Neuronal stem cell (in vitro differentiated cells): ENCODE results near the gene FAHD1.
A peak's percentile ranks its signal among the peaks of the same experiment; 100 is the strongest.

Source experiments
- DNase-seq: peaks from one replicate; pipeline ENCODE4 v3.0.0-alpha.2; 2013; ENCODE audit warnings: low spot score
- H2AFZ ChIP-seq: one replicate; pipeline ENCODE4 v1.6.1; 2013; ENCODE audit warnings: mild to moderate bottlenecking, low read length, inconsistent platforms
- H2AK5ac ChIP-seq: 2 replicates; pipeline ENCODE4 v1.6.1; 2013; ENCODE audit warnings: low read depth, mild to moderate bottlenecking, inconsistent platforms, low read length, moderate library complexity, mixed read lengths
- H2BK120ac ChIP-seq: 2 replicates; pipeline ENCODE4 v1.6.1; 2013; ENCODE audit warnings: low read depth, mild to moderate bottlenecking, inconsistent platforms, low read length, moderate library complexity, mixed read lengths
- H2BK12ac ChIP-seq: one replicate; pipeline ENCODE4 v1.6.1; 2013; ENCODE audit warnings: low read length, inconsistent platforms
- H2BK15ac ChIP-seq: 2 replicates; pipeline ENCODE4 v1.6.1; 2013; ENCODE audit warnings: mild to moderate bottlenecking, low read length, inconsistent platforms, mixed read lengths
- H2BK5ac ChIP-seq: one replicate; pipeline ENCODE4 v1.6.1; 2013; ENCODE audit warnings: inconsistent platforms, mild to moderate bottlenecking, low read length, moderate library complexity
- H3K14ac ChIP-seq: one replicate; pipeline ENCODE4 v1.6.1; 2013; ENCODE audit warnings: low read length, inconsistent platforms
- H3K18ac ChIP-seq: 2 replicates; pipeline ENCODE4 v1.6.1; 2013; ENCODE audit warnings: low read length, inconsistent platforms
- H3K23ac ChIP-seq: 2 replicates; pipeline ENCODE4 v1.6.1; 2013; ENCODE audit warnings: low read depth, mild to moderate bottlenecking, mixed read lengths, low read length, inconsistent platforms; ENCODE audit not compliant: poor library complexity
- H3K27ac ChIP-seq: replicated peaks from 3 replicates; pipeline ENCODE4 v1.5.1; 2013; ENCODE audit warnings: low read length, inconsistent platforms
- H3K27me3 ChIP-seq, 3 experiments: 2 replicates each; pipeline ENCODE4 v1.6.1; 2013; ENCODE audit warnings: low read length in 3 of 3, mild to moderate bottlenecking in 2 of 3, inconsistent platforms in 1 of 3, low read depth in 1 of 3, mixed read lengths in 1 of 3, moderate library complexity in 1 of 3; ENCODE audit not compliant: control insufficient read depth in 3 of 3, insufficient read depth in 3 of 3
- H3K36me3 ChIP-seq, 2 donors: replicated peaks in 1 of 2; 2 replicates each; pipeline ENCODE4 v1.6.1; 2013; ENCODE audit warnings: low read length in 2 of 2; ENCODE audit not compliant: control insufficient read depth in 2 of 2, insufficient read depth in 2 of 2
- H3K4ac ChIP-seq: 2 replicates; pipeline ENCODE4 v1.6.1; 2013; ENCODE audit warnings: inconsistent platforms, mild to moderate bottlenecking, low read length, moderate library complexity
- H3K4me1 ChIP-seq, 2 donors: 1 replicate in 1 of 2; 2 replicates in 1 of 2; pipeline ENCODE4 v1.6.1; 2013; ENCODE audit warnings: low read length in 2 of 2, low read depth in 1 of 2; ENCODE audit not compliant: control insufficient read depth in 2 of 2, insufficient read depth in 1 of 2
- H3K4me2 ChIP-seq: one replicate; pipeline ENCODE4 v1.6.1; 2013; ENCODE audit warnings: mild to moderate bottlenecking, low read length, inconsistent platforms; ENCODE audit not compliant: insufficient read depth, poor library complexity, severe bottlenecking
- H3K4me3 ChIP-seq, 2 donors: 2 replicates each; pipeline ENCODE4 v1.5.1; 2013; ENCODE audit warnings: low read length in 2 of 2, mild to moderate bottlenecking in 2 of 2, inconsistent platforms in 1 of 2, moderate library complexity in 1 of 2
- H3K79me1 ChIP-seq: one replicate; pipeline ENCODE4 v1.6.1; 2013; ENCODE audit warnings: low read depth, mild to moderate bottlenecking, inconsistent platforms, low read length, moderate library complexity
- H3K9ac ChIP-seq: one replicate; pipeline ENCODE4 v1.6.1; 2013; ENCODE audit warnings: mild to moderate bottlenecking, low read depth, low read length, inconsistent platforms; ENCODE audit not compliant: poor library complexity
- H3K9me3 ChIP-seq, 2 donors: replicated peaks in 1 of 2; 2 replicates each; pipeline versions ENCODE3 to v1.6.1; 2013; ENCODE audit warnings: low read length in 2 of 2, mild to moderate bottlenecking in 2 of 2, inconsistent platforms in 1 of 2, low read depth in 1 of 2, mixed read lengths in 1 of 2, moderate library complexity in 1 of 2; ENCODE audit not compliant: control insufficient read depth in 2 of 2, insufficient read depth in 1 of 2
- H4K8ac ChIP-seq: one replicate; pipeline ENCODE4 v1.6.1; 2013; ENCODE audit warnings: low read depth, mild to moderate bottlenecking, inconsistent platforms, low read length, moderate library complexity
- H4K91ac ChIP-seq: one replicate; pipeline ENCODE4 v1.6.1; 2013; ENCODE audit warnings: low read length, low read depth, mild to moderate bottlenecking, inconsistent platforms; ENCODE audit not compliant: poor library complexity
- WGBS, 2 donors: extraction: QIAGEN DNeasy Blood & Tissue Kit; methylation state at CpG; one replicate each; pipeline ENCODE4 v1.1.7; 2013; ENCODE audit warnings: missing lambda C conversion rate in 2 of 2, mixed read lengths in 1 of 2; ENCODE audit not compliant: insufficient read length in 2 of 2, insufficient replicate concordance in 1 of 2; ENCODE audit errors: extremely low coverage in 2 of 2; 5-methylcytosine and 5-hydroxymethylcytosine counted together

The FAHD1 gene

DNA sequence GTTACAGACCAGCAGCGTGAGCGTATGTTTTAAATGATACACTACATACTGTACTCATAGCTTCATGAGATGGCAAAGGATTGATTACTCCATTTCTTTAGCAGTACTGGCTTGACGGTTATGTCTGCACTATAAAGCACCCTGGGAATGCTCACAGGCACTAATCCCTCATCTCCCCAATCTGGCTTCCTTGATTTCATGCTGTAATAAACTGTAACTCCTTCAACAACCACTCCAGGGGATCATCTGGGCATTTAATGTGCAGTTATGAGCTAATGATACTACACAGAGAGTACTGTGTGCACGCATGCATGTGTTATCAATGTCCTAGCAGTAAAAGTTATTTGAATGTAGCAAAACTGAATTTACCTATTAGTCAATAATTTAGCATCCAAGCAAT, 24.8 kb downstream of the FAHD1 start:
- H3K79me1 ChIP-seq = no peaks in the 10 kb centered on the region
- no CpG with 5 or more reads among the region's 4 CpGs for WGBS, 2 donors
- H3K27ac ChIP-seq = no peak overlapping the region
- no peak overlapping the region for H2BK15ac ChIP-seq
- no peak overlapping the region for H3K23ac ChIP-seq
- H3K4me3 ChIP-seq = no peak overlapping the region
- H4K91ac ChIP-seq = no peak overlapping the region
- peaks cover 0 to 36% (median 11%) of the 10 kb centered on the region in 3 experiments for H3K27me3 ChIP-seq
- no peak overlapping the region for H2AK5ac ChIP-seq
- no peak overlapping the region for H4K8ac ChIP-seq
- no peak overlapping the region for H2BK5ac ChIP-seq
- H2AFZ ChIP-seq = no peak overlapping the region
- no peak overlapping the region for H3K14ac ChIP-seq
- no peak overlapping the region for H3K4me2 ChIP-seq
- no peak overlapping the region for H2BK120ac ChIP-seq
- no peak overlapping the region for H3K18ac ChIP-seq
- no peaks in the 10 kb centered on the region for H3K36me3 ChIP-seq
- no peaks in the 10 kb centered on the region for H3K9me3 ChIP-seq
- H3K9ac ChIP-seq = no peak overlapping the region
- H3K4me1 ChIP-seq = no peaks in the 10 kb centered on the region
- DNase-seq = no peak
- H2BK12ac ChIP-seq = no peak overlapping the region
- H3K4ac ChIP-seq = no peak overlapping the region

DNA sequence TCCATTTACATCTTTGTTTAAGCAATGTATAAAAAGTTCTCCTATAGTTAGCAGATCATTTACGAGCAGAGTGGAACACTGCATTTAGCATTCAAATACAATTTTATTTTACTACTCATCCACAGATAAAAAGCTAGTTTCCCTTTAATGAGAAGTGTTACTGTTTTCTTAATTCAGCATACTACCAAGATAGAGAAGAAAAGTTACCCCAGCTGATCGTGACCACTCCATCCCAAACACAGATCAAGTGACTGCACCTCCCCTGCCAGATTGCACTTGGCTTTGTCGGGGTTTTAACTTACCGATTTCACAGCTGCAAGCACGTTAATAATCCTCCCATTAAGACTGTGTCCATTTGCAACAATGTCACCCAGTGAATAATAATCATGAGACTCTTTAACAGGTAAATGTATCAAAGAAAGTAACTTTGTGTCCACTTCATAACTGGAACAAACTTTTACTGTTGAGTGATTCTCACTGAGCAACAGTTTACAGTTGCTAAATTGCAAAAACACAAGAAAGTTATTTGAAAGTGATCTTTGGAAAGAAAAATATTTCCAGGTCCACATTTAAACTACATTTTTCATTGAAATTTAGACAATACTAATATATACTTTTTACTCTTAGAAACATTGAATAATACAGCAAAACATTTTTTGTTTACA, 30.6 kb downstream of the FAHD1 start:
- Histone ChIP-seq H2BK12ac (no peak overlapping the region), H3K14ac (no peak overlapping the region), H3K9me3 (no peaks in the 10 kb centered on the region), H2AFZ (no peak overlapping the region), H3K27me3 (peaks cover 0 to 73% (median 22%) of the 10 kb centered on the region in 3 experiments), H2AK5ac (no peak overlapping the region), H3K4me1 (no peaks in the 10 kb centered on the region), H2BK120ac (no peak overlapping the region), H4K91ac (no peak overlapping the region), H3K4ac (no peak overlapping the region), H3K79me1 (no peaks in the 10 kb centered on the region), H3K4me2 (no peak overlapping the region), H2BK15ac (no peak overlapping the region), H3K4me3 (no peak overlapping the region), H3K36me3 (no peaks in the 10 kb centered on the region), H3K23ac (no peak overlapping the region), H3K18ac (no peak overlapping the region), H2BK5ac (no peak overlapping the region), H4K8ac (no peak overlapping the region), H3K27ac (no peak overlapping the region), H3K9ac (no peak overlapping the region)
- no peak for DNase-seq
- WGBS, 2 donors = no CpG with 5 or more reads among the region's 5 CpGs

DNA sequence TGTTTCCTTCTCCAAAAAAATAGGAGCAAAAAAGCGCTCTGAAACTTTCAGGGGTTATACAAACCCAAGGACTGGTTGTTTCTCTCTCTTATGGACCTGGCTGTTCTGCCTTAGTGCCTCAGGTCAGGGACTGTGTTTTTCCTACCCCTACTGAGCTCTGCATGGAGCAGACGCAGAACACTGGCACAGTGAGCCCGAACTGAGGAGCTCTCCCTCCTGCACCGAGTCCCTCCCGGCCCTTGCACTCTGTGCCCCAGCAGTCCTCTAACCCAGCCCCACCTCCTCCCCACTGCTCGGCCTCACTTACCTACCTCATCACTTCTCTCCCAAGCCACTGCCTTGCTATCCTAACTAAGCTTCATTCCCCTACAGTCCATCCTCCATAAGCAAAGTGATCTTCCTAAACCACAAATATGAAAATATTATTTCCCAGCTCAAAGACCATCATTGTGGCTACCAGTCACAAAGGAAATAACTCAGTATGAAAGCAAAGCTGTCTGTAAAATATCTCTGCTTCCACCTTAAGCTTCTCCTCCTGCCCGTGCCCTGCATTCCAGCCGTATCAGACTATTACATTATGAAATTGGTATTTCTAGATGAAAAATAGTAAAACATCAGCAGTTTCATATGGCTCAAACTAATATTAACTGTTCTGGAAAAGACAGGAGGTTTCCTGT, 31.3 kb downstream of the FAHD1 start:
- no peak overlapping the region for H3K4ac ChIP-seq
- no peak overlapping the region for H2AK5ac ChIP-seq
- H3K27me3 ChIP-seq = peaks cover 0 to 67% (median 23%) of the 10 kb centered on the region in 3 experiments
- no peak overlapping the region for H3K4me2 ChIP-seq
- no peaks in the 10 kb centered on the region for H3K9me3 ChIP-seq
- no peak overlapping the region for H3K9ac ChIP-seq
- H2BK120ac ChIP-seq = no peak overlapping the region
- no peak overlapping the region for H3K23ac ChIP-seq
- WGBS, 2 donors = no CpG with 5 or more reads among the region's 8 CpGs
- DNase-seq = no peak
- H3K36me3 ChIP-seq = no peaks in the 10 kb centered on the region
- H3K4me1 ChIP-seq = no peaks in the 10 kb centered on the region
- H3K79me1 ChIP-seq = no peaks in the 10 kb centered on the region
- no peak overlapping the region for H2BK15ac ChIP-seq
- H2BK12ac ChIP-seq = no peak overlapping the region
- no peak overlapping the region for H3K14ac ChIP-seq
- no peak overlapping the region for H4K8ac ChIP-seq
- no peak overlapping the region for H3K4me3 ChIP-seq
- no peak overlapping the region for H3K18ac ChIP-seq
- no peak overlapping the region for H2AFZ ChIP-seq
- H2BK5ac ChIP-seq = no peak overlapping the region
- H4K91ac ChIP-seq = no peak overlapping the region
- H3K27ac ChIP-seq = no peak overlapping the region

DNA sequence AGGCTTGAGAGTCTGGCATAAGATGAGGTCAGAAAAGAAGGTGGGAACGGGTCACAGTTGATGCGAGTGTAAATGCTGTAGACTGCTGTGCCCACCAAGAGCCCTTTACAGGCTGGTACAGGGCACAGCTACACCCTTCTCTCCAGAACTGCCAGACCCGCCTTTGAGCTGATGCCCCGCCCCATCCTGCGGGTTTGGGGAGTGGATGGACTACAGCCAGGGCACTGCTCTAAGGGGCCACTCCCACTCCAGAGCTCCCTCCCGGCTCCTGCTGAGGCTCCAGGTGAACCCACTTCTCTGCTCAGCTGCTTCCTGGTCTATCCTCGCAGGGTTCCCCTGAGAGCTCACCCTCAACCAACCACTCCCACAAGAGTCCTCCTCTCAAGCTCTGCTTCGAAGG, 32.6 kb downstream of the FAHD1 start:
- Histone ChIP-seq H3K9ac (no peak overlapping the region), H2BK120ac (no peak overlapping the region), H3K4ac (no peak overlapping the region), H2BK12ac (peak overlapping the region; percentile 22), H3K27ac (no peak overlapping the region), H3K4me2 (no peak overlapping the region), H3K4me1 (no peaks in the 10 kb centered on the region), H3K23ac (no peak overlapping the region), H3K79me1 (no peaks in the 10 kb centered on the region), H3K27me3 (peaks cover 0 to 62% (median 20%) of the 10 kb centered on the region in 3 experiments), H3K14ac (no peak overlapping the region), H3K36me3 (no peaks in the 10 kb centered on the region), H2BK15ac (peak overlapping the region; percentile 75), H4K91ac (no peak overlapping the region), H3K4me3 (no peak overlapping the region), H2BK5ac (no peak overlapping the region), H3K9me3 (no peaks in the 10 kb centered on the region), H4K8ac (no peak overlapping the region), H2AFZ (no peak overlapping the region), H3K18ac (no peak overlapping the region), H2AK5ac (no peak overlapping the region)
- DNase-seq = no peak
- no CpG with 5 or more reads among the region's 8 CpGs for WGBS, 2 donors
